Posterior vena cava (tissue), 2 donors: Measurements from ENCODE around the gene QSOX2. TPM values are rescaled to one million over a fixed set of nuclear protein-coding genes. Genes with fewer than 3 reads are reported as not detected.
A peak's percentile ranks its signal among the peaks of the same experiment; 100 is the strongest.
"Not testable (repeated sequence)": the region's sequence is repeated elsewhere in the genome, so short reads cannot be mapped to it uniquely, and the experiment has no call there.

Experiments used
- DNase-seq: peaks from one replicate; pipeline ENCODE4 v3.0.0-alpha.2; 2020; ENCODE audit warnings: low spot score
- intact Hi-C, 2 donors: fragments of 100-400 bp; cut with DNase I; formaldehyde crosslinking; loops; one replicate each; pipeline versions ENCODE4 v1.14.1 to v1.14.2; 2022 to 2023
- total RNA-seq, 2 donors: library from RNA; stranded (reverse); fragmentation: NEBNext Ultra II Directional; extraction: Animal tissue kit (Norgen Biotek cat#: 25700); gene quantifications; one replicate each; pipeline ENCODE4 v1.2.1, GENCODE V29; 2021
- donor health status: DM: yes; HTN: yes; CAD: no.
- donor health status: DM: yes; HTN: yes; CAD: no.

QSOX2 gene
- total RNA-seq, 2 donors from 2014 or later: 5.8 to 6.6 TPM

DNA sequence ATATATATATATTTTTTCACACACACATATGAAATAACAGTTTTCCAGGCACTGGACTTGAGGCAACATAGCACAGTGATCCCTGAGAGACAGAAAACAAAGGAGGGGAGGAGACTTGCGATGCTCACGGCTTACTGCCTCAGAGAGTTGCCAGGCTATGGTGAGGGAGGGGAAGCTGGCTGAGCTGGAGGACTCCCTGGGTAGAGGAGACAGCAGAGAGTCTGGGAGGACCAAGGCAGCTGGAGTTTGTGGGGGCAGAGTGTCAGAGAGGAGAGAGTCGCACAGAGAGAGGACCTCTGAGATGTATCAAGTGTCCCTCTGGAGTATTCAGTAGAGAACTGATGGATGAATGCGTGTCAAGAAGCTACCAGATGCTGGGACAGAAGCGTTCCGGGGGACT lies 23.1 kb upstream of the QSOX2 start:
- intact Hi-C loops: no loop called here
- DNase-seq: no peak

DNA sequence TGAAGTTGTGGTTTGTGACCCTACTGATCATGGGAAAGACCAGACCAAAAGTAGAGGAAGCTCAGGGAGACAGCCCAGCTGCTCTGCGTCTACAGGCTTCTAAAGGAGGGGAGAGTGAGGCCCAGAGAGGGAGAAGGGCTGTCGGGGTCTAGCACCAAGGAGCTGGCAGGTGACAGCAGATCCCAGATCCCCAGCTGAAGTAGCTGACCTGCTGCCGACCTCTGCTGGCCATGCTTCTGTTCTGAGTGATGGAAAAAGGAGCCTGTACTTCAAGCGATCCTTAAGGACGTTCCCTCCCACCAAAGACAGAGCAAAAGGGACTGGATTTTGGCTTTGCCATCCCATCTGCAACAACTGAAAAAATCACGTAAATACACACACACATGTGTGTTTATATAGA lies 22.7 kb upstream of the QSOX2 start:
- intact Hi-C loops: no loop called here
- no peak for DNase-seq

DNA sequence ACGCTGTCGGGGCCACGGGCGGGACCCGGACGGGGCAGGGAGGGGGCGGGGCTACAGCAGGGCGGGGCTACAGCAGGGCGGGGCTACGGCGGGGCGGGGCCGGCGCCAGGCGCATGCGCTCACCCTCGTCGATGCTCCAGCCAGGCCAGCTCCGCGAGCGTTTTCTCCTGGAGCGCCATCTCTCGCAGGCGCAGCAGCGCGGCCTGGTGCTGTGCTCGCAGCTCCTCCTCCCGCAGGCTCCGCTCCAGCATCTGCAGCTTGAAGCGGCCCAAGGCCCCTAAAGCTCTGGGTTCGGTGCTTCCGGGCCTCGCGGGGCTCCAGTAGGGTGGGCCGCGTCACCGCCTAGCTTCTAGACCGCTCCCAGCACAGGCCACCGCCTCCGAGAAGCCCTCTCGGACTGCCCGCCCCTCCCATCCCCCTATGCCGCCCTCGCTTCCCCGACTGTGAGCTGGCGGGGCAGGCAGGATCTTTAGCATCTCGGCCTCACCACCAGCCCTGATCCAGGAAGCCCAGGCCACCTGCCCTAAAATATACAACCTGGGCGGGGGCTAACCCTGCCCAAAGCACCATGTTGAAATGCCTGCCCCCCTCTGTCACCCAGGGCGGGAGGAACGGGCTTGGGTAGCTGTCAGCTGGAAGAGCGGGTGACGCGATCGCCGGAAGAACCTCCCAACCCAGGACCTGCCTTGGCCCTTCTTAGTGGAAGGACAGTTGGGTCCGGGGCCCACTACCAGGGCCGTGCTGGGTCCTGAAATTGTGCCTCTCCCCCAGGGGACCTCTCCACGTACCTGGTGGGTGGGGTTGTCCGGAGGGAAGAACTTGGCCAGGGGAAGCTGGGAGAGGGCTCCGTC lies 21.9 kb upstream of the QSOX2 start:
- intact Hi-C loops: no loop called here
- peak; percentile 95 for DNase-seq

DNA sequence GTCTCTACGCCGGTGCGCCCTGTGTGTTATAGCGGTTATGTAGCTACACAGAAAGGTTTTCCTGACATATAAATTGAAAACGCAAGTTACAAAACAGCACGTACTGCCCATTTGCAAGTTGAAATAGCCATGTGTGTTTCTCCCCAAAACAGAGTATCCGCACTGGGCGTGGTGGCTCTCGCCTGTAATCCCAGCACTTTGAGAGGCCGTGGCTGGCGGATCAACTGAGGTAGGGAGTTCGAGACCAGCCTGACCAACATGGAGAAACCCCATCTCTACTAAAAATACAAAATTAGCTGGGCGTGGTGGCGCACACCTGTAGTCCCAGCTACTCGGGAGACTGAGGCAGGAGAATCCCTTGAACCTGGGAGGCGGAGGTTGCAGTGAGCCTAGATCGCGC lies 21.0 kb upstream of the QSOX2 start:
- DNase-seq, intact Hi-C loops: not testable (repeated sequence)

DNA sequence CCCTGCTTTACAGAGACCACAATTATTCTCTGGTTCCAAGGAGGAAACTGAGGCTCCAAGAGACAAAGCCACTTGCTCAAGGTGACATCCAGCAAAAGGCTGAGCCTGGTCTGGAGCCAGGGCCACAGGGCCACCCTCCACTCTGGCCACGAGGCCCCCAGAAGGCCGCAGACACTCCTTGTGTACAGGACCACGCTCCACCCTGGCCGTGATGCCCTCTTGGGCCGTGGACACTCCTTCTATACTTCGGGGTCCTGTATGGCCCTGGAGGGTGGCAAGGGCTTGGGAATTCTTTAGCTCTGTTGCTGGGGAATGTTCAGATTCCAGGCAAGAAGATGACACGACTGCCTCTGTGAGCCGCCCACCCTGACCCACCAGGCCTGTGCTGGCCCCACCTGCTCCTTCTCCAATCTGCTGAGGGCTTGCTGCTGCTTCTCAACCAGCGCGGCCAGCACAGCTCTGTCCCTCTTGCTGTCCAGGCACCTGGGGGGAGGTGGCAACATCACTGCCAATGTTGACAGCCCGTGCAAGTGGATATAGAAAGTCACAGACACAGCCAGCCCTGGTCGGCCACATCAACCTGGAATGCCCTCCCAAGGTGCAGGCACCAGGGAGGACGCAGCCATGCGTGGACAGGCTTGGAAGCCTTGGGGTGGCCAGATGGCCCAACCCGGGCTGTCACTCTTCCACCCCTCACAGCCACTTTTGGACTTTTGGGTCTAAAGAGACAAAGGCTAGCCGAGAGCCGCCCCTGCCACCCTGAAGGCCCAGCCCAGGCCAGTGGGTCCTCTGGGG lies 20.1 kb upstream of the QSOX2 start:
- no peak for DNase-seq
- intact Hi-C loops: no loop called here

DNA sequence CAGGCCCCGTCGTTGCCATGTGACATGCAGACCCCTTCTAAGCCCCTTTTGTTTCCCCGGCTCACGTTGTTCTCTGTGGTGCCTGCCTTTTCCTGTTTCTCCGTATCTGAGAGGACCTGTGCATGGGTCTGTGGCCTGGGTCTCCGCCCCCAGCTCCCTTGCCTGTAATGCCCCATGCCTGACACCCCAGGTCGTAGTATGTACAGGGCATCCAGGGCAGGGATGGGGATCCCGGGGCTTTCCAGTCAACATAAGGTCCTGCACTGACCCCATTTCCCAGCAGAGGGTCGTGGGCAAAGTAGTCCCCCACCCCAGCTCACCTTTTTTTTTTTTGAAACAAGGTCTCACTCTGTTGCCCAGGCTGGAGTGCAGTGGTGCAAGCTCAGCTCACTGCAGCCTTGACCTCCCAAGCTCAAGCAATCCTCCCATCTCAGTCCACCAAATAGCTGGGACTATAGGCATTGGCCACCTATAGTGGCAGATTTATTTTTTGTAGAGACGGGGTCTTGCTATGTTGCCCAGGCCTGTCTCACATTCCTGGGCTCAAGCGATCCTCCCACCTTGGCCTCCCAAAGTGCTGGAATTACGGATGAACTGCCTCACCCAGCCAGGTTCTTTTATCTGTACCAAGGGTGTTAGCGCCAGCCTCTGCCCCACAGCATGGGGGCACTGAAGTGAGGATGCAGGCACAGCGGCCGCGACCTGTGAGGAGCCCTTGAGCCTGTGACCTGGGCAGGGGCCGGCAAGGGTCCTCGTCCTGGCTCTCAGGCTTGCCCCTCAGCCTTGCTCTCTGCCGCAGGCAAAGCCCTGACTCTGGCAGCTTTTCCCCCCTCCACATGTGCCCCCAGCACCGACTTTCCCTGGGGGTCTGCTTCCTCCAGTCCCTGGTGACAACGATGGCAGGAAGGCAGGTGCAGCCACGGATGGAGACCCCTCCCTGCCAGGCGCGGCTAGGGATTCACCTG lies 19.1 kb upstream of the QSOX2 start:
- intact Hi-C loops: no loop called here
- DNase-seq: no peak

DNA sequence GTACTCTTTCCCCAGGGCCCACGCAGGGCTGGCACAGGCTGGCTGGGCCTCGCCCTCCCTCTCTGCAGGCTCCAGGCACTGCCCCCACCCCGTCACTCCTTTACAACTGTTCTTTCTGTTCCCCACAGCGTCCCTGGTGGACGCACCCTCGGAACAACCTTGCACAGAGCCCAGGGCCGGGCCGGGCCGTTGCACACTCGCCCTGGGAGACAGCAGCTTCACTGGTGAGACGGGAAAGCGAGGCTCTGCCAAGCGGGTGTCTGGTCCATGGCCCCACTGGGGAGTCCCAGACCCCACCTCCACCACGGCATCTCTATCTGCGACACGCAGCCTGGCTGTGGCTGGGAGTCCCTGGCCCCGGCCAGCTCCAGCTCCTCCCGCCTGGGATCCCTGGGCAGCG lies 18.4 kb upstream of the QSOX2 start:
- no peak for DNase-seq
- intact Hi-C loops: no loop called here

DNA sequence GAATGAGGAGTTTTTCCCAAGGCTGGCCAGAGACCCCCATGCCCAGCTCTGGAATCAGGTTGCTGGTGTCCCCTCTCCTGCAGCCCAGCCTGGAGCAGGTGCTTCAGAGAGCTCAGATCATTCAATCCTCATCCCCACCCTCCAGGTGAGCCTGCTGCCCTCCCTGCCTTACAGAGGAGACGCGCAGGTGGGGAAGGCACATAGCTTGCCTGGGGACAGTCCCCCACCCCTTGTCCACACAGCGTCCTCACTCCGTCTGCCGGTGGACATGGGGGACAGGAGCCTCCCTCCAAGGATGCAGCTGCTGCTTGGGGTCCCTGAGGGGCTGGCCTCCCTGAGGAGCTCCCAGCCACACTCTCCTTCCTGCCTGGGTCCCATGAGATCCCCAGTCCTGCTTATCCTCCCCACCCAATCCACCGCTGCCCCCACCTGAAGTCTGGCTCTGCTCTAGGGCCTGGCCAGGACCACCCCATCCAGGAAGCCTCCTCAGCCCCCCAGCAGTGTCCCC lies 17.1 kb upstream of the QSOX2 start:
- intact Hi-C loops: no loop called here

DNA sequence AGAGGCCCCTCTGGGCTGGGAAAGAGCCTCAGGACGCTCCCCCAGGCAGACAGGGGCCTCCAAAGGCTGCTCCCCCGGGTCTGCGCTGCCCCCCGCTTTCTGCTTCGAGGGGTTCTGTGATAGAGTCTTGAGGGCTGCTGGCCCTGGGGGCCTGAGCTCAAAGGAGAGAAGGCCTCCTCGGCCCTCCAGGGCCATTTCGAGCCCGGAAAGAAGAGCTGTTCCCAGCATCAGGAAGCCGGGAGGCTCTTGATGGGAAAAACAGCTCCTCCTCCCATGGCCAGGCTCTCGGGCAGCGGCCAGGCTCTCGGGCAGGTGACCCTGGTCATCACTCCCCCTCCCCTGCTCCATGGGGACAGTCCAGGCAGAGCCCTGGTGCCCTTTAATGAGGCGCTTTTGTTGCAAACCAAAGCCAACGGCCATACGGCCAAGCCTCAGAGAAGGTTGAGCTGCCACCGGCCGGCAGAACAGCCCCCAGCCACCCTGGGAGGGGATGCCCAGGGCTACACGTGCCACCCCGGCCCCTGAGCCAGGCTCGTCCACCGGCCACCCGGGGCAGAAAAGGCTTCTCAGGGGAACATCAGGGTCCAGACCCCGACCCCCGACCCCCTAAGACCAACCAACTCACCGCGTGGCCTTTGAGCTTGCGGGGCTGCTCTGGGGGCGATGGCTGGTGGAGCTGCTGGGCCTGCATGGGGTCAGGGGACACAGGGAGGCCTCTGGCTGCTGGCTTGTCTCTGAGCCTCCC lies 16.2 kb upstream of the QSOX2 start:
- intact Hi-C loops: no loop called here

More for the DNA sequence above, 17.1 kb upstream of the QSOX2 start:
- DNase-seq: no peak

DNA sequence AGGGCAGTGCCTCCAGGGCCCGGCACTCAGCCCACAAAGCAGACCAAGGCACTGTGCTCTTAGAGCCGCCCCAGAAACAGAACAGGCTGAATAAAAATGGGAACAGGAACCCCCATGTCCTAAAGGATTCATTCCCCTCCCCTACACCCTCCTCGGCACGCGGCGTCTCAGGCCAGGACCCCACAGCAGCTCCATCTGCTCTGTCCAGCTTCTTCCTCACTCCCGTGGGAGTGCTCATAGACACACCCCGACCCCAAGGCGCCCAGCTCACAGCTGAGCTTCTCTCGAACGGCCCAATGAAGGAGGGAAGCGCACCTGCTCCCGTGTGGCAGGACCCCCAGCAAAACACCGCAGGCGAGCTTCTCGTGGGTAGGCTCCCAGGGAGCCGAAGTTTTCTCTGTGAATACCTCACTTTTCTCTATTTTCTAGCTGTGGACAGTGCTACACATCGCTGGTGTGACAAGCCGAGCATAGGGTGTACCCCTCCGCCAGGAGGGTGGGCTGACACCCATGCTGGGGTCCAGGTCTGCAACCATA lies 15.4 kb upstream of the QSOX2 start:
- DNase-seq: no peak
- intact Hi-C loops: no loop called here

More for the DNA sequence above, 16.2 kb upstream of the QSOX2 start:
- DNase-seq: no peak

DNA sequence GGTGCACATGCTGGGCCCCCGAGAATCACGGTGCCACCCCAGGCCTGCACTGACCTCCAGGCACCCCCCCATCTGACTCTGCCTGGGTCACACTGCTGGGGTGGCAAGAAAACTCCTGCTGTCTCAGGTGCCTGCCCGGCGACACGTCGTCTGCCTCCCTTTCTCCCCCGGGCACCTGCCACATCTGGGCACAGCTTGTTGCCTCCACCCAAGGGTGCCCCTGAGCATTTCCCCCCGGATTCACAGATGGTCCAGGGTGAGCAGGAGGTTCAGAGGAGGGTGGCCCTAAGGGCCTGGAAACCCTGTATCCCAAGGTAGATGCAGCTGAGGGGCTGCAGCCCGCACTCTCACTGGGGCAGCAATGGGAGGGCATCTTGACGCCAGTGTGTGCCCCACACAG lies 14.9 kb upstream of the QSOX2 start:
- intact Hi-C loops: no loop called here
- DNase-seq: no peak

DNA sequence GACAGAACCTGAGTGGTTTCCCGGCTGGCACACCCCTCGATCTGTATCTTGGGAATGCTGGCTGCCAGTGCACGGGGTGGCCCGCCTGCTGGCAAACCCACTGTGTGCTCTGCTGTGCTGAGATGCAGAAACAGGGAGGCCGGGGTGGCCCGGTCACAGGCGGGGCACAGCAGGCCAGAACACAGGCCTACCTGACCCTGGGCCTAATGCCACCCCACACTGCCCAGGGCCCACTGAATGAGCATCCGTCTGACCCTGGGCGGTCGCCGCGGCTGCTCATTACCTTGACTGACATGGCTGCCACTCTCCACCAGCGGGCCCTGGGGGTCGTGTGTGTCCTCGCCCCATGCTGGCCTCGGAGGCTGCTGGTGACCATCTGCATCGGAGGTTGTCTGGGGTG lies 14.2 kb upstream of the QSOX2 start:
- intact Hi-C loops: no loop called here
- no peak for DNase-seq

DNA sequence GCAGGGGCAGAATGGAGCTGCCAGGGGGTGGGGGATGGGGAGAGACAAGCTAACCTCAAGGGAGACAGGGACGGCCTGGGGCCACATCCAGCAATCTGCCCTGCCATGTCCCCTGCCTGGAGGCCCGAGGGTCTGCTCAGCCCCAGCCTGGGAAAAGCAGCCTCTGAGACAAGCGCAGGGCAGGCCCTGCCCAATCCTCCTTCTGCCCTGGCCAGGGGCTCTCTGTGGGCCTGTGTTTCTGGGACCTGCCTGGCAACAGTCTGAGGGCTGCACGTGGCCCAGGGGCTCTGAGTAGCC lies 13.9 kb upstream of the QSOX2 start:
- intact Hi-C loops: no loop called here
- DNase-seq: no peak

DNA sequence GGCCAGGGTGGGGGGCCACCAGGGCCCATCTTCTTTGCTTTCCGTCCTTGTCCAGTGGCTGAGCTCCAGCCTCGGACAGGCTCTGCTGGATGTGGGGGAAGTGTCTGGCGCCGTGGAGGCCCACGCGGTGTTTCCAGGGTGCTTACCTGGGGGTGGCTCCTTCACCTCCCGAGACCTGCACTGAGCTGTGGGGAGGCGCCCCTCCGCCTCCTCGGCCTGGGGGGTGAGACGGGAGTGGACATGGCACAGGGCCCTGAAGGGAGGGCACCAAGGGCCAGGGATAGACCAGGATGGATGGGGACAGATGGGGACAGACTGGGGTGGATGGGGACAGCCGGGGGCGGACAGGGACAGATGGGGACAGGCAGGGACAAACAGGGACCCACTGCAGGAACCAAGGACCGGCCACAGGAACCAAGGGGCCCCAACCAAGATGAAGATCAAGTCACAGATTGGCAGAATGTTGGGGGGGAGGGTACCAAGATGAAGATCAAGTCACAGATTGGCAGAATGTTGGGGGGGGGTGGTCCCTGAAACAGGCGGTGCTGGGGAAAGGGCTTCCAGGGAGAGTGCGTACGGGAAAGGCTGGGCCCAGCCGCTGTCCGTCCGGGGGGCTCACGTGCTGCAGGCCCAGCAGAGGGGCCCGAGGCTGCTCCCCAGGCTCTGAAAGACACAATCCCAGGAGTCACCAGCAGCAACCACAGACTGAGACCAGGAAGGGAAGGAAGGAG lies 13.3 kb upstream of the QSOX2 start:
- intact Hi-C loops: no loop called here
- DNase-seq: no peak

DNA sequence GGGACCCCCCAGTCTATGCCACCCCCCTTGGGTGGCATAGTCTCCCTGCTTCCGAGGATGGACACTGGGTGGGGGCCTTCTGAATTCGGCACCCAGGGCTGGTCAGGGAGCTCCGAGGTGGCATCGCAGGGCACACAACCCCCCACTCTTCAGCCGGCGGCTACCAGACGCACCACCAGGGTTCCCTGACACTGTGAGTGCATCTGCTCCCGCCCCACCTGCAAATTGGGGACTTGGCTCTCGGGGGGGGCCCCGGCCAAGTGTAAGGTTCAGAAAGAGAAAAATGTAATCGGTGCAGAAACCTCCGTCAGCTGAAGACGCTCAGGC lies 12.7 kb upstream of the QSOX2 start:
- no peak for DNase-seq
- intact Hi-C loops: no loop called here

DNA sequence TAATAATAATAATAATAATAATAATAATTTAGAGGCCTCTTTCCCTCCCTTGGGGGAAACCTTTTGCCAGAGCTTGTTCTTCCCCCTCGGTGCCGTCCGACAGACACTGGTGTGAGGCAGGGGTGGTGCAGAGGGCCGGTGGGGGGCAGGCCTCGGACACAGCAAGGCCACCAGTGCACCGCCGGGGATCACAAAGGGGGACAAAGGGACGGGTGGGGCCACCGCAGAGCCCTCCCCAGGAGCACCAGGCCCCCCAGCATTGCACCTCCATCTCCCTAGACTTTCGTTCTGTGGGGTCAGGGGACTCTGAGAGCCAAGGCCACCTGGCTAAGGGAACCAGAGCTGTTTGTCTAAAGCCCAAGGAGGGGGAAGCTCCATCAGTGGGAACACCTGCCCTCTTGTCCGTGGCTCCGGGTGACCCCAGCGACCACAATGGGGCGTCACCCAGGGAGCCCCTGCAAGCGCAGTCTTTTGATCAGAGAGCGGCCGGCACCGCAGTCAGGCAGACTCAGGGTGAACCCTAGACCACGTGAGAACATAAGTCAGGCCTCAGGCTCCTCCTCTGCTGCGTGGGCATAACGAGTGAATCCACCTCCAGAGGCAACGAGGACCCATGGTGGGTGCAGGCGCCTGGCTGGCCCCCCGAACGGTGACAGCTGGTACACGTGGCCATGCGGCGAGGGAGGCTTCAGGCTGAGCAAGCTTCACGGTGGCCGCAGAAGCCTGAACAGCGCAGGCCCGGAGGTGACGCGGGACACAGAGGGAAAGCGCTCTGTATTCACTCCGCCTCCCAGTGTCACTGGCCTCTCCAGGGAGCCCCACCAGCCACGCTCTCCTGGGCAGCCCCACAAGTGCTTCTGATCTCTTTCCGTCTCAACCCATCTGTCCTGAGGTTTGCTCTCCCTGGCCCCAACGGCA lies 12.0 kb upstream of the QSOX2 start:
- intact Hi-C loops: no loop called here

More for the DNA sequence above, 12.0 kb upstream of the QSOX2 start:
- no peak for DNase-seq
